AG04450 (cell line): ENCODE results near the gene ANKLE2. TPM values are rescaled to one million over a fixed set of nuclear protein-coding genes. Genes with fewer than 3 reads are reported as not detected.
A peak's percentile ranks its signal among the peaks of the same experiment; 100 is the strongest.

ENCODE experiments used
- CTCF ChIA-PET: fragments of 300-600, 350-600 bp; formaldehyde crosslinking; extraction: SDS; loops from one replicate; lab custom pipeline; 2022; ENCODE audit warnings: antibody characterized with exemption, inconsistent platforms; lab: Charles Lee
- POLR2A ChIA-PET: fragments of 350-600 bp; formaldehyde crosslinking; extraction: SDS; loops from one replicate; lab custom pipeline; 2021; ENCODE audit warnings: antibody characterized with exemption, inconsistent platforms; lab: Yijun Ruan, JAX
- DNase-seq: peaks from one replicate; pipeline ENCODE4 v3.0.0-alpha.2; 2011; ENCODE audit warnings: low read depth, low spot score
- H3K27ac ChIP-seq: one replicate; pipeline ENCODE4 v1.5.1; 2012; ENCODE audit warnings: low read depth, low read length, control low read depth
- H3K27me3 ChIP-seq: one replicate; pipeline ENCODE4 v1.6.0; 2012; ENCODE audit warnings: low read length; ENCODE audit not compliant: control insufficient read depth, insufficient read depth
- H3K4me3 ChIP-seq: 2 replicates; pipeline ENCODE4 v1.5.1; 2011; ENCODE audit warnings: mild to moderate bottlenecking, low read depth, low read length, control low read depth
- H3K9me3 ChIP-seq: 2 replicates; pipeline ENCODE4 v1.5.1; 2012; ENCODE audit warnings: low read length; ENCODE audit not compliant: control insufficient read depth, insufficient read depth
- CTCF ChIP-seq: IDR thresholded peaks from 2 replicates; pipeline ENCODE4 v1.5.1; 2011; ENCODE audit warnings: low read depth, low read length, control low read depth, inconsistent platforms
- polyA plus RNA-seq: library from polyadenylated mRNA; depleted of rRNA; stranded (reverse); fragments of >200 nt; gene quantifications from 2 replicates; pipeline ENCODE4 v1.2.3, GENCODE V29; 2011

The ANKLE2 gene
- polyA plus RNA-seq, 1 experiment = 55.7 TPM

- POLR2A ChIA-PET = no interaction called here
Measured at GRCh38 chr12:132774646-132775275, 13.1 kb upstream of the ANKLE2 start.

GRCh38 chr12:132774159-132774558 is 12.5 kb upstream of the ANKLE2 start:
- no peak for TF ChIP-seq CTCF
- ChIA-PET POLR2A (no interaction called here), CTCF (interaction anchor here (0.8 kb wide), 1 partner anchor 9 kb away, joined by 3 read pairs; no protein-coding TSS in a partner anchor)
- no peak overlapping the region for H3K27ac ChIP-seq
- no peaks in the 10 kb centered on the region for H3K27me3 ChIP-seq
- DNase-seq = no peak
- H3K9me3 ChIP-seq = no peaks in the 10 kb centered on the region; the same call in 1 of the 2 replicates
- no peak overlapping the region for H3K4me3 ChIP-seq

More at GRCh38 chr12:132774646-132775275, 13.1 kb upstream of the ANKLE2 start:
- Histone ChIP-seq H3K9me3 (no peaks in the 10 kb centered on the region; the same call in 1 of the 2 replicates), H3K4me3 (no peak overlapping the region), H3K27me3 (no peaks in the 10 kb centered on the region), H3K27ac (peak overlapping the region; percentile 11)
- no peak for TF ChIP-seq CTCF
- CTCF ChIA-PET = no interaction called here
- DNase-seq = no peak

GRCh38 chr12:132773077-132773955 is 11.7 kb upstream of the ANKLE2 start:
- CTCF ChIA-PET = interaction anchor here (0.8 kb wide), 1 partner anchor 8 kb away, joined by 3 read pairs; no protein-coding TSS in a partner anchor

GRCh38 chr12:132772606-132773005 is 11.0 kb upstream of the ANKLE2 start:
- no peaks in the 10 kb centered on the region for H3K27me3 ChIP-seq
- no peak for TF ChIP-seq CTCF
- DNase-seq = no peak
- H3K4me3 ChIP-seq = no peak overlapping the region
- H3K9me3 ChIP-seq = no peaks in the 10 kb centered on the region; the same call in 1 of the 2 replicates
- no peak overlapping the region for H3K27ac ChIP-seq
- ChIA-PET CTCF (no interaction called here), POLR2A (interaction anchor here (0.6 kb wide), 1 partner anchor 129 kb away, joined by 7 read pairs; no protein-coding TSS in a partner anchor)

More at GRCh38 chr12:132773077-132773955, 11.7 kb upstream of the ANKLE2 start:
- Histone ChIP-seq H3K9me3 (no peaks in the 10 kb centered on the region; the same call in 1 of the 2 replicates), H3K27ac (no peak overlapping the region), H3K27me3 (no peaks in the 10 kb centered on the region), H3K4me3 (no peak overlapping the region)
- no peak for TF ChIP-seq CTCF
- POLR2A ChIA-PET = interaction anchor here (0.6 kb wide), 1 partner anchor 129 kb away, joined by 7 read pairs; no protein-coding TSS in a partner anchor
- no peak for DNase-seq
